Gastroesophageal sphincter (tissue), 4 donors: ENCODE measurements around the gene PCBP3. TPM values are rescaled to one million over a fixed set of nuclear protein-coding genes. Genes with fewer than 3 reads are reported as not detected.

Experiments
- ATAC-seq: fragments of 150-250 bp; one replicate; pipeline ENCODE4 v1.9.1; 2016; ENCODE audit warnings: mild to moderate bottlenecking, moderate library complexity
- H3K27ac ChIP-seq, 4 donors: fragments of 200-600 bp; sonication (generic) in 3 of 4; 1 replicate in 3 of 4; 2 replicates in 1 of 4; pipeline ENCODE4 v1.5.1; 2016 to 2019
- H3K27me3 ChIP-seq: fragments of 200-600 bp; sonication (generic); one replicate; pipeline ENCODE4 v1.5.1; 2019
- H3K36me3 ChIP-seq, 2 donors: fragments of 200-600 bp; sonication (generic); one replicate each; pipeline ENCODE4 v1.5.1; 2019; ENCODE audit warnings: control low read depth in 1 of 2
- H3K4me1 ChIP-seq, 3 donors: fragments of 200-600 bp; sonication (generic); 1 replicate in 2 of 3; 2 replicates in 1 of 3; pipeline ENCODE4 v1.5.1; 2016 to 2019; ENCODE audit warnings: control low read depth in 2 of 3
- H3K4me3 ChIP-seq, 2 donors: fragments of 200-600 bp; sonication (generic); one replicate each; pipeline ENCODE4 v1.5.1; 2019; ENCODE audit warnings: mild to moderate bottlenecking in 1 of 2, moderate library complexity in 1 of 2
- H3K9me3 ChIP-seq, 3 donors: fragments of 200-600 bp; sonication (generic); one replicate each; pipeline ENCODE4 v1.5.1; 2017 to 2019; ENCODE audit warnings: control low read depth in 2 of 3
- EP300 ChIP-seq: sonication (generic); formaldehyde crosslinking; IDR thresholded peaks from one replicate; pipeline ENCODE4 v1.6.1; 2017; ENCODE audit warnings: antibody characterized with exemption, mild to moderate bottlenecking
- POLR2A ChIP-seq, 2 donors: fragments of 450-650 bp; IDR thresholded peaks; one replicate each; pipeline ENCODE4 v1.6.1; 2017; ENCODE audit warnings: antibody characterized with exemption in 2 of 2, mild to moderate bottlenecking in 2 of 2, moderate library complexity in 1 of 2
- POLR2AphosphoS5 ChIP-seq: sonication (generic); formaldehyde crosslinking; IDR thresholded peaks from one replicate; pipeline ENCODE4 v1.6.1; 2017; ENCODE audit warnings: antibody characterized with exemption
- whole genome bisulfite sequencing, 2 donors: methylation state at CpG; one replicate each; pipeline ENCODE4 v1.1.5; 2018; ENCODE audit warnings: low coverage in 1 of 2; 5-methylcytosine and 5-hydroxymethylcytosine counted together
- total RNA-seq, 4 donors: library from RNA; depleted of rRNA; stranded (reverse); fragments of >200 nt; gene quantifications; one replicate each; pipeline ENCODE4 v1.1.0, GENCODE V29; 2016
- TF ChIP-seq, protein P1 (sequence below), 4 experiments: fragments of 200-600 bp in 2 of 4; fragments of 450-650 bp in 2 of 4; sonication (generic) in 1 of 4; IDR thresholded peaks; one replicate each; pipeline ENCODE4 v1.5.1; 2017 to 2019; ENCODE audit warnings: antibody characterized with exemption in 4 of 4, mild to moderate bottlenecking in 2 of 4, moderate library complexity in 2 of 4

The PCBP3 gene
- total RNA-seq, 4 donors from 2014 or later = 5.1 to 14.8 (median 10.4) TPM

- no peak overlapping the region for H3K27ac ChIP-seq
Observed at GRCh38 chr21:45737485-45738166, 94.1 kb downstream of the PCBP3 start.

GRCh38 chr21:45739218-45740087 lies 95.9 kb downstream of the PCBP3 start:
- Histone ChIP-seq H3K36me3 (no peaks in the 10 kb centered on the region), H3K4me3 (no peak overlapping the region), H3K27ac (no peak overlapping the region), H3K4me1 (no peaks in the 10 kb centered on the region), H3K9me3 (no peaks in the 10 kb centered on the region), H3K27me3 (no peaks in the 10 kb centered on the region)
- WGBS, 2 donors = 85% methylated on average over 4 of the region's 5 CpGs; no CpG with 5 or more reads in 1 of the 2 donors
- ATAC-seq = no peak
- TF ChIP-seq POLR2AphosphoS5 (no peak), POLR2A (IDR thresholded peaks at IDR 0.05) (no peak), EP300 (no peak)
- TF ChIP-seq, protein P1, sequence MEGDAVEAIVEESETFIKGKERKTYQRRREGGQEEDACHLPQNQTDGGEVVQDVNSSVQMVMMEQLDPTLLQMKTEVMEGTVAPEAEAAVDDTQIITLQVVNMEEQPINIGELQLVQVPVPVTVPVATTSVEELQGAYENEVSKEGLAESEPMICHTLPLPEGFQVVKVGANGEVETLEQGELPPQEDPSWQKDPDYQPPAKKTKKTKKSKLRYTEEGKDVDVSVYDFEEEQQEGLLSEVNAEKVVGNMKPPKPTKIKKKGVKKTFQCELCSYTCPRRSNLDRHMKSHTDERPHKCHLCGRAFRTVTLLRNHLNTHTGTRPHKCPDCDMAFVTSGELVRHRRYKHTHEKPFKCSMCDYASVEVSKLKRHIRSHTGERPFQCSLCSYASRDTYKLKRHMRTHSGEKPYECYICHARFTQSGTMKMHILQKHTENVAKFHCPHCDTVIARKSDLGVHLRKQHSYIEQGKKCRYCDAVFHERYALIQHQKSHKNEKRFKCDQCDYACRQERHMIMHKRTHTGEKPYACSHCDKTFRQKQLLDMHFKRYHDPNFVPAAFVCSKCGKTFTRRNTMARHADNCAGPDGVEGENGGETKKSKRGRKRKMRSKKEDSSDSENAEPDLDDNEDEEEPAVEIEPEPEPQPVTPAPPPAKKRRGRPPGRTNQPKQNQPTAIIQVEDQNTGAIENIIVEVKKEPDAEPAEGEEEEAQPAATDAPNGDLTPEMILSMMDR (IDR thresholded peaks at IDR 0.05) = no peak

More at GRCh38 chr21:45737485-45738166, 94.1 kb downstream of the PCBP3 start:
- ATAC-seq = no peak
- no peaks in the 10 kb centered on the region for H3K27me3 ChIP-seq
- TF ChIP-seq POLR2A (IDR thresholded peaks at IDR 0.05) = no peak
- TF ChIP-seq, protein P1 (IDR thresholded peaks at IDR 0.05) = no peak
- no peak for TF ChIP-seq POLR2AphosphoS5
- H3K4me3 ChIP-seq = no peak overlapping the region
- H3K36me3 ChIP-seq = no peaks in the 10 kb centered on the region
- 100% methylated on average over 3 to 5 of the region's 12 CpGs for WGBS, 2 donors
- H3K9me3 ChIP-seq = no peaks in the 10 kb centered on the region
- no peaks in the 10 kb centered on the region for H3K4me1 ChIP-seq

DNA sequence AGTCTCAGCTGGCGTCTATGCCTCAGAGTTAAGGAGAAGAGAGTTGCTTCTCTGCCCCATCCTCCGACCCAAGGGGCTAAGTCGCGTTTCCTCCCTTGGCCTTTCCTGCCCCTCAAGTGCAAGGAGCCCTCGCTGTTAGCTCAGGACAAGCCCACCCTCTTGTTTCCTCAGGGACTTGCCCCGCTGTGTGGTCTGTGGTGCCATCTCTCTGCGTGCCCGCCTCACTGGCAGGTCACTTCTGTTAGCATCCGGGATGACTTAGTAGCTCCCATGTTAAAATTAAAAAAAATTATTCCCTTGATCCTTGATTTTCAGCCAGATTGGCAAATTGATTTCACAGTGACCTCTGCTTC lies 96.5 kb downstream of the PCBP3 start:
- 67 to 79% methylated on average over 1 to 8 of the region's 9 CpGs for WGBS, 2 donors
- Histone ChIP-seq H3K4me1 (no peaks in the 10 kb centered on the region), H3K36me3 (no peaks in the 10 kb centered on the region), H3K4me3 (no peak overlapping the region), H3K27me3 (no peaks in the 10 kb centered on the region), H3K9me3 (no peaks in the 10 kb centered on the region), H3K27ac (no peak overlapping the region)
- no peak for TF ChIP-seq EP300
- no peak for TF ChIP-seq POLR2AphosphoS5
- TF ChIP-seq POLR2A (IDR thresholded peaks at IDR 0.05) = no peak
- TF ChIP-seq, protein P1 (IDR thresholded peaks at IDR 0.05) = no peak
- ATAC-seq = no peak

- no peak for ATAC-seq
- Histone ChIP-seq H3K9me3 (no peaks in the 10 kb centered on the region), H3K4me3 (no peak overlapping the region), H3K27me3 (no peaks in the 10 kb centered on the region), H3K27ac (no peak overlapping the region), H3K4me1 (no peaks in the 10 kb centered on the region), H3K36me3 (no peaks in the 10 kb centered on the region)
- WGBS, 2 donors = 57 to 63% methylated on average over 8 to 9 of the region's 14 CpGs
- TF ChIP-seq, protein P1 (IDR thresholded peaks at IDR 0.05) = no peak
- no peak for TF ChIP-seq POLR2AphosphoS5
- no peak for TF ChIP-seq EP300
- TF ChIP-seq POLR2A (IDR thresholded peaks at IDR 0.05) = no peak
Observed at GRCh38 chr21:45740491-45741357, 97.2 kb downstream of the PCBP3 start.
